Panc1 (cell line): ENCODE data around the gene FAM120B. TPM values are rescaled to one million over a fixed set of nuclear protein-coding genes. Genes with fewer than 3 reads are reported as not detected.

Experiments used
- ATAC-seq: fragments of 200-7000 bp; cut with Tn5 transposase; 2 replicates; pipeline ENCODE4 v1.9.1; 2020; ENCODE audit warnings: mild to moderate bottlenecking, moderate library complexity
- BruUV-seq: library from RNA; stranded (reverse); fragments of 400-500 nt; replicated peaks from 2 replicates; lab custom pipeline; 2021; lab: Mats Ljungman, UMichigan
- CTCF ChIA-PET: fragments of 300-600 bp; sonication (Branson Sonifier 250); formaldehyde crosslinking; loops from one replicate; lab custom pipeline; 2022; ENCODE audit warnings: antibody characterized with exemption; lab: Charles Lee
- POLR2A ChIA-PET: fragments of 300-600 bp; sonication (Branson Sonifier 250); formaldehyde crosslinking; loops from one replicate; lab custom pipeline; 2022; ENCODE audit warnings: antibody characterized with exemption; lab: Charles Lee
- DNase-seq: peaks from one replicate; pipeline ENCODE4 v3.0.0-alpha.2; 2010; ENCODE audit warnings: low read depth, low spot score
- H3K27ac ChIP-seq: 2 replicates; pipeline ENCODE4 v1.5.1; 2011; ENCODE audit warnings: mild to moderate bottlenecking, low read length, inconsistent platforms
- H3K27me3 ChIP-seq: fragments of 200-500 bp; sonication (Bioruptor generic); 2 replicates; pipeline ENCODE4 v1.6.0; 2014; ENCODE audit warnings: low read length, inconsistent platforms; ENCODE audit not compliant: control insufficient read depth, insufficient read depth
- H3K36me3 ChIP-seq: fragments of 200-500 bp; sonication (Bioruptor generic); 2 replicates; pipeline ENCODE4 v1.5.1; 2014; ENCODE audit warnings: inconsistent platforms, mild to moderate bottlenecking, low read length, moderate library complexity; ENCODE audit not compliant: control insufficient read depth, insufficient read depth
- H3K4me1 ChIP-seq: 2 replicates; pipeline ENCODE4 v1.5.1; 2011; ENCODE audit warnings: inconsistent platforms, mild to moderate bottlenecking, low read length, moderate library complexity; ENCODE audit not compliant: control insufficient read depth, insufficient read depth
- H3K4me3 ChIP-seq, 2 experiments: 2 replicates each; pipeline ENCODE4 v1.5.1; 2011 to 2012; ENCODE audit warnings: low read depth in 2 of 2, low read length in 2 of 2, mild to moderate bottlenecking in 2 of 2, inconsistent platforms in 1 of 2, moderate library complexity in 1 of 2
- H3K9me3 ChIP-seq: fragments of 200-500 bp; sonication (Bioruptor generic); 2 replicates; pipeline ENCODE4 v1.5.1; 2014; ENCODE audit warnings: low read depth, mild to moderate bottlenecking, inconsistent platforms, low read length, moderate library complexity; ENCODE audit not compliant: control insufficient read depth, insufficient read depth
- CTCF ChIP-seq: fragments of 450-650 bp; IDR thresholded peaks from 2 replicates; pipeline ENCODE4 v1.5.1; 2017; ENCODE audit warnings: mild to moderate bottlenecking
- POLR2AphosphoS5 ChIP-seq: IDR thresholded peaks from 2 replicates; pipeline ENCODE4 v1.6.1; 2012; ENCODE audit warnings: mild to moderate bottlenecking, low read depth, low read length, moderate library complexity
- REST ChIP-seq, 2 experiments: IDR thresholded peaks; 2 replicates each; pipeline ENCODE4 v1.6.1; 2011 to 2012; ENCODE audit warnings: low read depth in 2 of 2, control low read depth in 1 of 2, low read length in 1 of 2, mild to moderate bottlenecking in 1 of 2, moderate library complexity in 1 of 2; ENCODE audit not compliant: insufficient read depth in 1 of 2
- SIN3A ChIP-seq: IDR thresholded peaks from 2 replicates; pipeline ENCODE4 v1.6.1; 2012; ENCODE audit warnings: low read depth, mild to moderate bottlenecking, low read length, moderate library complexity, borderline replicate concordance; ENCODE audit not compliant: insufficient read depth
- TCF7L2 ChIP-seq: IDR thresholded peaks from 2 replicates; pipeline ENCODE4 v1.6.1; 2011; ENCODE audit warnings: mild to moderate bottlenecking, low read depth, low read length, inconsistent platforms
- in situ Hi-C: cut with HindIII; loops from 2 replicates; pipeline ENCODE4 v1.10.0; 2016; ENCODE audit warnings: low sequenced_read_pairs, low pct_unique_long_range_greater_than_20kb
- intact Hi-C: fragments of 100-400 bp; cut with micrococcal nuclease; formaldehyde crosslinking; loops from one replicate; pipeline ENCODE4 v1.10.0; 2022; ENCODE audit not compliant: unreplicated experiment
- total RNA-seq: library from RNA; stranded (reverse); gene quantifications from one replicate; pipeline ENCODE4 v1.2.1, GENCODE V29; 2021; ENCODE audit not compliant: unreplicated experiment

The FAM120B gene
- total RNA-seq, 1 experiment from 2014 or later, result 38.0 TPM

- in situ Hi-C loops, result no loop called here
- ChIA-PET POLR2A (no interaction called here), CTCF (interaction anchor here (0.7 kb wide), 1 partner anchor 466 kb away, joined by 4 read pairs; no protein-coding TSS in a partner anchor)
- intact Hi-C loops, result no loop called here
- no peak for ATAC-seq
- no peak overlapping the region for H3K27ac ChIP-seq
- no peak for DNase-seq
- no peaks in the 10 kb centered on the region for H3K4me1 ChIP-seq
- TF ChIP-seq REST (IDR thresholded peaks at IDR 0.05; ENCODE audit: insufficient read depth in 1 of 2, low read depth in 2 of 2, low read length in 1 of 2), result no peak
- TF ChIP-seq POLR2AphosphoS5, result no peak
- no peaks in the 10 kb centered on the region for H3K9me3 ChIP-seq
- no peaks in the 10 kb centered on the region; the same call in 1 of the 2 replicates for H3K27me3 ChIP-seq
- H3K4me3 ChIP-seq, result no peak overlapping the region
- no peaks in the 10 kb centered on the region for H3K36me3 ChIP-seq
- no TSS peak for BruUV-seq
These were observed 44.0 kb upstream of the FAM120B start for GRCh38 chr6:170262489-170263088.

GRCh38 chr6:170263410-170263809 lies 43.1 kb upstream of the FAM120B start:
- H3K36me3 ChIP-seq, result no peaks in the 10 kb centered on the region
- H3K27me3 ChIP-seq, result no peaks in the 10 kb centered on the region; the same call in 1 of the 2 replicates
- no peaks in the 10 kb centered on the region for H3K4me1 ChIP-seq
- ChIA-PET CTCF (interaction anchor here (0.7 kb wide), 1 partner anchor 467 kb away, joined by 4 read pairs; no protein-coding TSS in a partner anchor), POLR2A (no interaction called here)
- no peak overlapping the region for H3K4me3 ChIP-seq
- intact Hi-C loops (no loop called here), in situ Hi-C loops (no loop called here)
- no peak overlapping the region for H3K27ac ChIP-seq
- no TSS peak for BruUV-seq
- TF ChIP-seq POLR2AphosphoS5 (no peak), SIN3A (no peak), TCF7L2 (no peak), REST (IDR thresholded peaks at IDR 0.05; ENCODE audit: insufficient read depth in 1 of 2, low read depth in 2 of 2, low read length in 1 of 2) (no peak), CTCF (no peak)
- no peaks in the 10 kb centered on the region for H3K9me3 ChIP-seq
- DNase-seq (no peak), ATAC-seq (no peak)
